Neutrophil (primary cell): Measurements from ENCODE around the gene SUPT3H.

Source experiments
- H3K27ac ChIP-seq: fragments of 200-600 bp; sonication (generic); 2 replicates; pipeline ENCODE4 v1.5.1; 2016; ENCODE audit warnings: mild to moderate bottlenecking, moderate library complexity
- H3K27me3 ChIP-seq: fragments of 200-600 bp; sonication (generic); 2 replicates; pipeline ENCODE4 v1.6.0; 2016; ENCODE audit warnings: mild to moderate bottlenecking
- H3K36me3 ChIP-seq: fragments of 200-600 bp; sonication (generic); 2 replicates; pipeline ENCODE4 v1.5.1; 2017
- H3K4me1 ChIP-seq, 2 experiments: fragments of 200-600 bp in 1 of 2; sonication (generic) in 1 of 2; 1 replicate in 1 of 2; 2 replicates in 1 of 2; pipeline versions ENCODE4 v1.5.1 to v1.6.1; 2013 to 2016; ENCODE audit warnings: low read depth in 1 of 2, low read length in 1 of 2, mild to moderate bottlenecking in 1 of 2, moderate library complexity in 1 of 2; ENCODE audit not compliant: control insufficient read depth in 1 of 2, insufficient read depth in 1 of 2
- H3K4me3 ChIP-seq, 2 experiments: fragments of 200-600 bp in 1 of 2; sonication (generic) in 1 of 2; 1 replicate in 1 of 2; 2 replicates in 1 of 2; pipeline ENCODE4 v1.5.1; 2013 to 2016; ENCODE audit warnings: low read depth in 1 of 2, low read length in 1 of 2, mild to moderate bottlenecking in 1 of 2, moderate library complexity in 1 of 2
- H3K9me3 ChIP-seq: fragments of 200-600 bp; sonication (generic); 2 replicates; pipeline ENCODE4 v1.5.1; 2016
- CTCF ChIP-seq: fragments of 200-600 bp; sonication (generic); IDR thresholded peaks from 2 replicates; pipeline ENCODE4 v1.5.1; 2016; ENCODE audit warnings: antibody characterized with exemption

The SUPT3H gene

DNA sequence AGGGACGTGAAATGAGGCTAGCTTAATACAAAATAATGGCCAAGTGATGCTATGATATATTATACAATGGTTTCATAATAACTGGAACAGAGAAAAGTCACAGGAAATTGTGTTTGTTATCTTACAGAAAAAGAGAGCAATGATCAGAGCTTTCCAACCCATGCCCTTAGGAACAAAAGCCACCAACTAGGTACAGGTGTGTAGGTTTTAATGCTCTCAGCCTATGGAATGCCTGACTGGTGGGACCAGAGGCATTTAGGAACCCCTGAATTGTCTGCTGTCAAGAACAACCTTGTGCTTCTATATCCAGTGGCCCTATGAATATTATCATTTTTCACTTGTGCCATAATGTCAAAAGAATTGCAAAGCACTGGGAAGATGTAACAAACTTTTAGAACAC lies 182.6 kb downstream of the SUPT3H start:
- Histone ChIP-seq H3K4me3 (no peak overlapping the region), H3K4me1 (no peaks in the 10 kb centered on the region), H3K27ac (no peak overlapping the region), H3K9me3 (no peaks in the 10 kb centered on the region), H3K36me3 (no peaks in the 10 kb centered on the region), H3K27me3 (no peaks in the 10 kb centered on the region)
- no peak for TF ChIP-seq CTCF

- Histone ChIP-seq H3K36me3 (no peaks in the 10 kb centered on the region), H3K4me3 (no peak overlapping the region)
- TF ChIP-seq CTCF = no peak
Observed at GRCh38 chr6:45192556-45192955, 185.2 kb downstream of the SUPT3H start.

DNA sequence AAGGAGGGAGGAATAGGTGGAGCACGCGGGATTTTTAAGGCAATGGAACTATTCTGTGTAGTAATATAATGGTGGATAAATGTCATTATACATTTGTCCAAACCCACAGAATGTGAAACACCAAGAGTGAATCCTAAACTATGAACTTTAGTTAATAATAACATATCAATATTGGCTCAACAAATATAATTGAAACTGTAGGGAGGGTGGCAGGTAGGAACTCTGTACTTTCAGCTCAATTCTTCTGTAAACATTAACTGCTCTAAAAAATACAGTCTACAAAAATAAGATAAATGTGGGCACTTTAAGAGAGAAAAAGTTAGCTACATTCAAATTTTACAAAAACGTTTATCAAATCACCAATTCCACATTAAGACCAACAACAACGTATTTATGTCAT lies 186.3 kb downstream of the SUPT3H start:
- no peak for TF ChIP-seq CTCF
- no peaks in the 10 kb centered on the region for H3K27me3 ChIP-seq
- H3K36me3 ChIP-seq = no peaks in the 10 kb centered on the region

More at GRCh38 chr6:45192556-45192955, 185.2 kb downstream of the SUPT3H start:
- Histone ChIP-seq H3K27ac (no peak overlapping the region), H3K27me3 (no peaks in the 10 kb centered on the region), H3K4me1 (no peaks in the 10 kb centered on the region), H3K9me3 (no peaks in the 10 kb centered on the region)

DNA sequence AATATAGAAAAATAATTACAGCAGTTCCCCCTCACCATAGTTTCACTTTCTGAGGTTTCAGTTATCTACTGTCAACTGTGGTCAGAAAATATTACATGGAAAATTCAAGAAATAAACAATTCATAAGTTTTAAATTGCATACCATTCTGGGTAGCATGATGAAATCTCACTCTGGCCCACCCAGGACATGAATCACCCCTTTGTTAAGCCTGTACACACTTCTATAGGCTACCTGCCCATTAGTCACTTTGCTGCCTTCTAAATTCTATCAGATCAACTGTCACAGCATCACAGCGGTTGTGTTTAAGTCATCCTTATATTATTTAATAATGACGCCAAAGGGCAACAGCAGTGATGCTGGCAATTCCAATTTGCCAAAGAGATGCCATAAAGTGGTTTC lies 189.9 kb downstream of the SUPT3H start:
- Histone ChIP-seq H3K9me3 (no peaks in the 10 kb centered on the region), H3K36me3 (no peaks in the 10 kb centered on the region), H3K27ac (no peak overlapping the region), H3K27me3 (no peaks in the 10 kb centered on the region), H3K4me1 (no peaks in the 10 kb centered on the region), H3K4me3 (no peak overlapping the region)
- no peak for TF ChIP-seq CTCF

More for the DNA sequence above, 186.3 kb downstream of the SUPT3H start:
- Histone ChIP-seq H3K9me3 (no peaks in the 10 kb centered on the region), H3K27ac (no peak overlapping the region), H3K4me1 (no peaks in the 10 kb centered on the region), H3K4me3 (no peak overlapping the region)

DNA sequence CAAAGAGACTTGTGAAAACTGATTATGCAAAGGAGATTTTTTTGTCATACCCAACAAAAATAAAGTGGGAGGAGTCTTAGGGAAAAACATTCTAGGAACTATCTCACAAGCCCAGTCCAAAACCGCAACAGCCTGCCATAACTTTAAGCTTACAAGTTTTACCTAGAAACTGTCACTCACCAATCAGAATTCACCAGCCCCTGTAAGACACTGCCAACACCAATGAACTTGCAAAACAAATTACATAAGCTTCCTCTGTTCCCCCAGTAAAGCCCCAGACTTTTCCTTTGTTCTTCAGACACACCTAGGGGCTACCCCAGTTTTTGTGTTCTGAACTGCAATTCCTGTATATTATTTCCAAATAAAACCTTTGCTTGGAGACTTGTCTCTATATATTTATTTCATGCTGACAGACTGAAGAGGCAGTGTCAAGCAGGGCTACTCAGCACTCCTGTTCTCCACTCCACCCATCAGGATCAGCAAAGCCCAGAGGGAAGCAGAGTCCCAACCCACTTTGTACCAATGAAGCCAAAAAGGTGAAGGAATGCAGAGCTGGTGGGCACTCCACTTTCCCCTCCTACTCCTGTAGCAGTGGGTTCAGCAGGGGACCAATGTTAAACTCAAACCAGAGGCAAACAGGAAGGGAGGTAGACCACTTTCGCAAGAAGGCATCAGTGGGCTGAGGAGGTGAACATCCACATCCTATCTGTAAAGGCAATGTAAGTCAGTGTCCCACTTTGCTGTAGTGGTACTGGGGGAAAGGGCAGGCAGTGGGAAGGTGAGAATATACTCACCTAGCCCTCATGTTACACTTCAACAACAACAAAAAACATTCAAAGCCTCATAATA lies 192.1 kb downstream of the SUPT3H start:
- TF ChIP-seq CTCF = no peak
- no peaks in the 10 kb centered on the region for H3K36me3 ChIP-seq
- no peaks in the 10 kb centered on the region for H3K9me3 ChIP-seq
- no peak overlapping the region for H3K4me3 ChIP-seq
- H3K27me3 ChIP-seq = no peaks in the 10 kb centered on the region
- H3K4me1 ChIP-seq = no peaks in the 10 kb centered on the region
- H3K27ac ChIP-seq = no peak overlapping the region
